SK-N-SH (cell line): ENCODE measurements around the gene CAGE1. TPM values are rescaled to one million over a fixed set of nuclear protein-coding genes. Genes with fewer than 3 reads are reported as not detected.

ENCODE experiments used
- CTCF ChIA-PET: fragments of 300-600, 350-600 bp; formaldehyde crosslinking; extraction: SDS; loops from one replicate; lab custom pipeline; 2021; lab: Yijun Ruan, JAX
- POLR2A ChIA-PET: fragments of 350-600 bp; sonication (Branson Sonifier 250); formaldehyde crosslinking; extraction: SDS; loops from one replicate; lab custom pipeline; 2020; ENCODE audit warnings: antibody characterized with exemption, inconsistent platforms; lab: Yijun Ruan, JAX
- DNase-seq: peaks from one replicate; pipeline ENCODE4 v3.0.0; 2012
- H2AFZ ChIP-seq: fragments of 200-600 bp; sonication (generic); 2 replicates; pipeline ENCODE4 v1.8.1; 2016; ENCODE audit warnings: antibody characterized with exemption, mild to moderate bottlenecking, low read depth
- H3F3A ChIP-seq: fragments of 200-600 bp; sonication (generic); replicated peaks from 2 replicates; pipeline ENCODE3; 2016; ENCODE audit warnings: antibody characterized with exemption, mild to moderate bottlenecking; ENCODE audit not compliant: insufficient read depth
- H3K27ac ChIP-seq, 2 experiments: fragments of 200-500 bp in 1 of 2; fragments of 200-600 bp in 1 of 2; sonication (Bioruptor generic) in 1 of 2; sonication (generic), shearing (Covaris generic) in 1 of 2; 2 replicates each; pipeline versions ENCODE4 v1.5.1 to v1.6.1; 2014 to 2016; ENCODE audit warnings: low read depth in 2 of 2, inconsistent platforms in 1 of 2, low read length in 1 of 2, mild to moderate bottlenecking in 1 of 2, mixed read lengths in 1 of 2
- H3K27me3 ChIP-seq: fragments of 200-600 bp; sonication (generic), shearing (Covaris generic); 2 replicates; pipeline ENCODE4 v1.6.1; 2016; ENCODE audit warnings: mixed run types; ENCODE audit not compliant: insufficient read depth
- H3K36me3 ChIP-seq, 2 experiments: fragments of 200-500 bp in 1 of 2; fragments of 200-600 bp in 1 of 2; sonication (Bioruptor generic) in 1 of 2; sonication (generic) in 1 of 2; replicated peaks in 1 of 2; 2 replicates each; pipeline versions ENCODE3 to v1.5.1; 2014 to 2016; ENCODE audit warnings: low read length in 1 of 2, mild to moderate bottlenecking in 1 of 2; ENCODE audit not compliant: insufficient read depth in 2 of 2, control insufficient read depth in 1 of 2
- H3K4me1 ChIP-seq, 2 experiments: fragments of 200-500 bp in 1 of 2; fragments of 200-600 bp in 1 of 2; sonication (Bioruptor generic) in 1 of 2; sonication (generic), shearing (Covaris generic) in 1 of 2; 2 replicates each; pipeline versions ENCODE4 v1.5.1 to v1.6.1; 2014 to 2016; ENCODE audit warnings: low read depth in 1 of 2, low read length in 1 of 2, mixed run types in 1 of 2; ENCODE audit not compliant: insufficient read depth in 2 of 2, control insufficient read depth in 1 of 2
- H3K4me2 ChIP-seq: fragments of 200-600 bp; sonication (generic), shearing (Covaris generic); 2 replicates; pipeline ENCODE4 v1.6.1; 2017; ENCODE audit warnings: mixed run types
- H3K4me3 ChIP-seq, 2 experiments: fragments of 200-500 bp in 1 of 2; fragments of 200-600 bp in 1 of 2; sonication (Bioruptor generic) in 1 of 2; sonication (generic), shearing (Covaris generic) in 1 of 2; 2 replicates each; pipeline versions ENCODE4 v1.5.1 to v1.8.1; 2014 to 2016; ENCODE audit warnings: low read depth in 2 of 2, inconsistent platforms in 1 of 2, low read length in 1 of 2, mild to moderate bottlenecking in 1 of 2, mixed read lengths in 1 of 2, moderate library complexity in 1 of 2
- H3K79me2 ChIP-seq: fragments of 200-600 bp; sonication (generic); 2 replicates; pipeline ENCODE4 v1.8.1; 2017; ENCODE audit warnings: mild to moderate bottlenecking; ENCODE audit not compliant: insufficient read depth
- H3K9ac ChIP-seq: fragments of 200-600 bp; sonication (generic); 2 replicates; pipeline ENCODE4 v1.6.1; 2017; ENCODE audit warnings: mixed run types
- H3K9me2 ChIP-seq: fragments of 200-600 bp; sonication (generic); 2 replicates; pipeline ENCODE4 v1.6.1; 2017; ENCODE audit warnings: mixed run types
- H3K9me3 ChIP-seq: fragments of 200-600 bp; sonication (generic); 2 replicates; pipeline ENCODE4 v1.6.1; 2017; ENCODE audit warnings: mixed run types, mild to moderate bottlenecking, moderate library complexity
- H4K20me1 ChIP-seq: fragments of 200-600 bp; sonication (generic); 2 replicates; pipeline ENCODE4 v1.6.1; 2017; ENCODE audit warnings: mild to moderate bottlenecking, mixed run types; ENCODE audit not compliant: insufficient read depth
- FOSL2 ChIP-seq: IDR thresholded peaks from 2 replicates; pipeline ENCODE4 v1.4.0; 2012; ENCODE audit warnings: low read depth, mild to moderate bottlenecking, moderate library complexity, borderline replicate concordance
- GATA2 ChIP-seq: sonication (generic); formaldehyde crosslinking; IDR thresholded peaks from 2 replicates; pipeline ENCODE4 v1.5.0; 2020; ENCODE audit warnings: mild to moderate bottlenecking, missing genetic modification reagents
- MEF2A ChIP-seq: IDR thresholded peaks from 2 replicates; pipeline ENCODE4 v1.4.0; 2012; ENCODE audit warnings: low read depth, borderline replicate concordance
- MXI1 ChIP-seq: IDR thresholded peaks from 2 replicates; pipeline ENCODE4 v1.6.1; 2012; ENCODE audit warnings: mild to moderate bottlenecking, low read depth, low read length, improper control_type of control experiment
- NRF1 ChIP-seq: IDR thresholded peaks from 2 replicates; pipeline ENCODE4 v1.6.1; 2012; ENCODE audit warnings: low read depth, mild to moderate bottlenecking, low read length
- POLR2AphosphoS5 ChIP-seq: IDR thresholded peaks from 2 replicates; pipeline ENCODE4 v1.6.1; 2012; ENCODE audit warnings: low read depth, low read length
- RCOR1 ChIP-seq: fragments of 150-350 bp; IDR thresholded peaks from 2 replicates; pipeline ENCODE4 v1.6.1; 2017; ENCODE audit warnings: antibody characterized with exemption, low read length
- RXRA ChIP-seq: IDR thresholded peaks from 2 replicates; pipeline ENCODE4 v1.4.0; 2012; ENCODE audit warnings: low read depth, mild to moderate bottlenecking, borderline replicate concordance
- TAF1 ChIP-seq: IDR thresholded peaks from 2 replicates; pipeline ENCODE4 v1.6.1; 2012; ENCODE audit warnings: low read depth, mild to moderate bottlenecking, low read length, moderate library complexity, borderline replicate concordance
- TCF12 ChIP-seq: IDR thresholded peaks from 2 replicates; pipeline ENCODE4 v1.4.0; 2012
- WGBS: methylation state at CpG from one replicate; pipeline ENCODE4 v1.1.6; 2017; ENCODE audit warnings: low lambda C conversion rate; 5-methylcytosine and 5-hydroxymethylcytosine counted together
- polyA plus RNA-seq, 3 experiments: library from polyadenylated mRNA; depleted of rRNA; stranded (reverse); fragments of >200 nt; gene quantifications; 2 replicates each; pipeline ENCODE4 v1.2.3, GENCODE V29; 2012
- TF ChIP-seq, protein P1 (sequence below): fragments of 150-350 bp; IDR thresholded peaks from 2 replicates; pipeline ENCODE4 v1.6.1; 2016; ENCODE audit warnings: mild to moderate bottlenecking, low read depth, low read length
- TF ChIP-seq, protein P2 (sequence below): IDR thresholded peaks from 2 replicates; pipeline ENCODE4 v1.4.0; 2012; ENCODE audit warnings: low read depth, borderline replicate concordance
- TF ChIP-seq, protein P3 (sequence below): IDR thresholded peaks from 2 replicates; pipeline ENCODE4 v1.4.0; 2012; ENCODE audit warnings: low read depth

The CAGE1 gene
- polyA plus RNA-seq, 1 of the 3 experiments (the other 2 are of a cell fraction) = not detected

DNA sequence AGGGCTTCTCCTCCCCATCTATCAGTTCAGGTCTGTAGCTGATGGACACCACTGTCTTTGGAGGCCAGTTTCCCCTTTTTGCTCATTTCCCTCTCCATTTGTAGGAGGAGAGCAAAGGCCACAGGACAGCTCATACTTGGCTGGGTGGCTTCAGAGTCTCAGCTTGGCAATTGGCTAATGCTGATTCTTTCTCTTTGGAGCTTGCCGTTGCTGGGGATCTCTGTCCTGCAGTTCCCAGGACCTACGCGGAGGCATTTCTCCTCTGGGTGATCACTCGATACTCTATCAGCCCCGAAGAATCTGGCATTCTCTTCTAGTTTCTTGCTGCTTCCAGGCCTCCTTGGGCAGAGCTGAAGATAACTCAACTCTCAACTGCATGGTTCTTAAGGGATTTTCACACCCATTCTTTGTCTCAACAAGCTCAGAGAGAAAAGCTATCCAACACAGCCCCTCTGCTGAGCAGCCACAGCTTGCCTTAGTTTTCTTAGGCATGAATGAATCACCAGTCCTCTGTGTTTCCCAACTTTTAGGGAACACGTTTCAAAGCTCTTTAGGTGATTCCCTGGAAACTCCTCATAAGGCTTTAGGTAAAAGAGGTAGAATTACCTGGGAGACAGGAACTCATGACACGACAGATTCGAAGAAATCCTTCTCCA, 57.3 kb downstream of the CAGE1 start (continued):
- TF ChIP-seq, protein P1, sequence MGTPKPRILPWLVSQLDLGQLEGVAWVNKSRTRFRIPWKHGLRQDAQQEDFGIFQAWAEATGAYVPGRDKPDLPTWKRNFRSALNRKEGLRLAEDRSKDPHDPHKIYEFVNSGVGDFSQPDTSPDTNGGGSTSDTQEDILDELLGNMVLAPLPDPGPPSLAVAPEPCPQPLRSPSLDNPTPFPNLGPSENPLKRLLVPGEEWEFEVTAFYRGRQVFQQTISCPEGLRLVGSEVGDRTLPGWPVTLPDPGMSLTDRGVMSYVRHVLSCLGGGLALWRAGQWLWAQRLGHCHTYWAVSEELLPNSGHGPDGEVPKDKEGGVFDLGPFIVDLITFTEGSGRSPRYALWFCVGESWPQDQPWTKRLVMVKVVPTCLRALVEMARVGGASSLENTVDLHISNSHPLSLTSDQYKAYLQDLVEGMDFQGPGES = no peak

DNA sequence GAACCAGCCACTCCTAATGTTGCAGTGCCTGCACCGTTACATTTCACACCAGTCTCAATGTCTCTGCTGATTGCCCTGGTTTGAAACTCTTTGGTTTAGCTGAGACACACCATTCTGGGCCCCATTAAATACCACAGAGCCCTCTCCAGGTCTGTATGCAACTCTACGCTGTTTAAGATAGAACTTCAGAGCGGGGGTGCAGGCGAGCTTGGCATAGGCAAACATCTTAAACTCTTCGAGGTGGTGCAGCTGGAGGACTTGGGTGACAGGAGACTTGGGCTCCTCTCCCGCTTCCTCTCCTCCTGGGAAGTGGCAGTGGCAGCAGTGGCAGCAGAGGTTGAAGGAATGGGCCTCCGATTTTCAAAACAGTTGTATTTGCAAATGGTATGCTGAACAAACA, 58.1 kb downstream of the CAGE1 start:
- no peaks in the 10 kb centered on the region for H3K9me3 ChIP-seq
- no peak overlapping the region for H3K4me2 ChIP-seq
- no peaks in the 10 kb centered on the region for H3K36me3 ChIP-seq
- POLR2A ChIA-PET = no interaction called here
- H3F3A ChIP-seq = no peaks in the 10 kb centered on the region
- H3K9ac ChIP-seq = no peak overlapping the region
- DNase-seq = no peak
- TF ChIP-seq, protein P2, sequence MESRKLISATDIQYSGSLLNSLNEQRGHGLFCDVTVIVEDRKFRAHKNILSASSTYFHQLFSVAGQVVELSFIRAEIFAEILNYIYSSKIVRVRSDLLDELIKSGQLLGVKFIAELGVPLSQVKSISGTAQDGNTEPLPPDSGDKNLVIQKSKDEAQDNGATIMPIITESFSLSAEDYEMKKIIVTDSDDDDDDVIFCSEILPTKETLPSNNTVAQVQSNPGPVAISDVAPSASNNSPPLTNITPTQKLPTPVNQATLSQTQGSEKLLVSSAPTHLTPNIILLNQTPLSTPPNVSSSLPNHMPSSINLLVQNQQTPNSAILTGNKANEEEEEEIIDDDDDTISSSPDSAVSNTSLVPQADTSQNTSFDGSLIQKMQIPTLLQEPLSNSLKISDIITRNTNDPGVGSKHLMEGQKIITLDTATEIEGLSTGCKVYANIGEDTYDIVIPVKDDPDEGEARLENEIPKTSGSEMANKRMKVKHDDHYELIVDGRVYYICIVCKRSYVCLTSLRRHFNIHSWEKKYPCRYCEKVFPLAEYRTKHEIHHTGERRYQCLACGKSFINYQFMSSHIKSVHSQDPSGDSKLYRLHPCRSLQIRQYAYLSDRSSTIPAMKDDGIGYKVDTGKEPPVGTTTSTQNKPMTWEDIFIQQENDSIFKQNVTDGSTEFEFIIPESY = no peak
- TF ChIP-seq MXI1 = no peak
- TF ChIP-seq NRF1 = no peak
- TF ChIP-seq POLR2AphosphoS5 = no peak
- no peak for TF ChIP-seq FOSL2
- no peak for TF ChIP-seq TAF1
- TF ChIP-seq, protein P3, sequence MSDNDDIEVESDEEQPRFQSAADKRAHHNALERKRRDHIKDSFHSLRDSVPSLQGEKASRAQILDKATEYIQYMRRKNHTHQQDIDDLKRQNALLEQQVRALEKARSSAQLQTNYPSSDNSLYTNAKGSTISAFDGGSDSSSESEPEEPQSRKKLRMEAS = no peak
- TF ChIP-seq RCOR1 = no peak
- no peak for TF ChIP-seq RXRA
- TF ChIP-seq GATA2 = no peak
- no peak for TF ChIP-seq TCF12
- TF ChIP-seq MEF2A = no peak
- TF ChIP-seq, all 33 proteins: peak for 0
- Histone ChIP-seq H4K20me1 (no peaks in the 10 kb centered on the region), H3K4me1 (no peaks in the 10 kb centered on the region), H2AFZ (no peak overlapping the region), H3K27ac (no peak overlapping the region), H3K27me3 (no peaks in the 10 kb centered on the region), H3K4me3 (no peak overlapping the region), H3K9me2 (no peaks in the 10 kb centered on the region), H3K79me2 (no peaks in the 10 kb centered on the region)
- WGBS = 77% methylated on average over 7 of the region's 7 CpGs
- CTCF ChIA-PET = interaction anchor here (0.8 to 1.0 kb wide), 2 partner anchors 14 to 56 kb away, joined by 3 to 6 read pairs; no protein-coding TSS in a partner anchor
